ENCODE results near the gene DTNBP1. TPM values are rescaled to one million over a fixed set of nuclear protein-coding genes. Genes with fewer than 3 reads are reported as not detected.
"Not testable (repeated sequence)": the region's sequence is repeated elsewhere in the genome, so short reads cannot be mapped to it uniquely, and the experiment has no call there.

DTNBP1 gene
- polyA plus RNA-seq, 1 donor from 2014 or later = 56.3 TPM

- no peaks in the 10 kb centered on the region for H3K27me3 Mint-ChIP-seq
- H3K9me3 Mint-ChIP-seq = no peaks in the 10 kb centered on the region
- H3K4me1 Mint-ChIP-seq = peaks cover 42 to 52% (median 49%) of the 10 kb centered on the region in 3 donors
- peaks cover 4% of the 10 kb centered on the region for H3K36me3 Mint-ChIP-seq
- H3K27ac Mint-ChIP-seq = no peak overlapping the region
- peak overlapping the region in 1 of 4 donors; percentile 10 for H3K4me3 Mint-ChIP-seq
These were observed 6.7 kb downstream of the DTNBP1 start for GRCh38 chr6:15656145-15656544.

- Mint-ChIP-seq H3K4me1 (peaks cover 33 to 48% (median 44%) of the 10 kb centered on the region in 3 donors), H3K4me3 (no peak overlapping the region)
These were observed 8.6 kb downstream of the DTNBP1 start for GRCh38 chr6:15654250-15654649.

GRCh38 chr6:15653581-15653980, 9.2 kb downstream of the DTNBP1 start:
- peaks cover 30 to 45% (median 38%) of the 10 kb centered on the region in 3 donors for H3K4me1 Mint-ChIP-seq
- H3K9me3 Mint-ChIP-seq = no peaks in the 10 kb centered on the region
- no peak overlapping the region for H3K27ac Mint-ChIP-seq
- no peaks in the 10 kb centered on the region for H3K27me3 Mint-ChIP-seq
- peaks cover 12% of the 10 kb centered on the region for H3K36me3 Mint-ChIP-seq
- peak overlapping the region in 2 of 4 donors; percentile 3 to 17 for H3K4me3 Mint-ChIP-seq

More at GRCh38 chr6:15654250-15654649, 8.6 kb downstream of the DTNBP1 start:
- Mint-ChIP-seq H3K36me3 (peaks cover 7% of the 10 kb centered on the region), H3K27me3 (no peaks in the 10 kb centered on the region), H3K9me3 (no peaks in the 10 kb centered on the region), H3K27ac (no peak overlapping the region)

- Mint-ChIP-seq H3K36me3 (peaks cover 25% of the 10 kb centered on the region), H3K4me1 (peaks cover 19 to 29% (median 23%) of the 10 kb centered on the region in 3 donors), H3K9me3 (peaks cover 0 to 16% (median 0%) of the 10 kb centered on the region in 3 donors), H3K4me3 (peak overlapping the region in 1 of 4 donors; percentile 76)
- not testable (repeated sequence) for H3K27ac Mint-ChIP-seq, H3K27me3 Mint-ChIP-seq
These were observed 12.7 kb downstream of the DTNBP1 start for GRCh38 chr6:15650004-15650559.

GRCh38 chr6:15644904-15645303, 17.9 kb downstream of the DTNBP1 start:
- peaks cover 9 to 35% (median 12%) of the 10 kb centered on the region in 3 donors for H3K9me3 Mint-ChIP-seq
- no peak overlapping the region for H3K27ac Mint-ChIP-seq
- no peak overlapping the region for H3K4me3 Mint-ChIP-seq
- no peaks in the 10 kb centered on the region for H3K27me3 Mint-ChIP-seq
- peaks cover 13 to 26% (median 13%) of the 10 kb centered on the region in 3 donors for H3K4me1 Mint-ChIP-seq
- peaks cover 48% of the 10 kb centered on the region for H3K36me3 Mint-ChIP-seq

GRCh38 chr6:15643542-15643941, 19.3 kb downstream of the DTNBP1 start:
- no peak overlapping the region for H3K27ac Mint-ChIP-seq
- peaks cover 9 to 22% (median 12%) of the 10 kb centered on the region in 3 donors for H3K4me1 Mint-ChIP-seq
- no peaks in the 10 kb centered on the region for H3K27me3 Mint-ChIP-seq
- H3K4me3 Mint-ChIP-seq = peak overlapping the region in 1 of 4 donors; percentile 63
- peaks cover 9 to 41% (median 15%) of the 10 kb centered on the region in 3 donors for H3K9me3 Mint-ChIP-seq
- H3K36me3 Mint-ChIP-seq = peaks cover 44% of the 10 kb centered on the region

- Mint-ChIP-seq H3K9me3 (peaks cover 10 to 43% (median 15%) of the 10 kb centered on the region in 3 donors), H3K36me3 (peaks cover 44% of the 10 kb centered on the region)
These were observed 20.6 kb downstream of the DTNBP1 start for GRCh38 chr6:15642276-15642675.

GRCh38 chr6:15638373-15638772, 24.5 kb downstream of the DTNBP1 start:
- Mint-ChIP-seq H3K27ac (no peak overlapping the region), H3K27me3 (no peaks in the 10 kb centered on the region), H3K36me3 (peaks cover 28% of the 10 kb centered on the region), H3K4me3 (no peak overlapping the region), H3K4me1 (peaks cover 0 to 13% (median 3%) of the 10 kb centered on the region in 3 donors), H3K9me3 (peaks cover 1 to 10% (median 4%) of the 10 kb centered on the region in 3 donors)

More at GRCh38 chr6:15642276-15642675, 20.6 kb downstream of the DTNBP1 start:
- Mint-ChIP-seq H3K4me1 (peaks cover 9 to 22% (median 12%) of the 10 kb centered on the region in 3 donors), H3K27me3 (no peaks in the 10 kb centered on the region), H3K27ac (no peak overlapping the region), H3K4me3 (no peak overlapping the region)

GRCh38 chr6:15631432-15631831, 31.4 kb downstream of the DTNBP1 start:
- H3K36me3 Mint-ChIP-seq = peaks cover 7% of the 10 kb centered on the region
- no peaks in the 10 kb centered on the region for H3K27me3 Mint-ChIP-seq
- no peak overlapping the region for H3K4me3 Mint-ChIP-seq
- no peaks in the 10 kb centered on the region for H3K9me3 Mint-ChIP-seq
- H3K27ac Mint-ChIP-seq = no peak overlapping the region
- peaks cover 7 to 28% (median 7%) of the 10 kb centered on the region in 3 donors for H3K4me1 Mint-ChIP-seq

- Mint-ChIP-seq H3K36me3 (peaks cover 6% of the 10 kb centered on the region), H3K27me3 (no peaks in the 10 kb centered on the region), H3K4me1 (peaks cover 7 to 28% (median 7%) of the 10 kb centered on the region in 3 donors), H3K27ac (no peak overlapping the region), H3K4me3 (no peak overlapping the region), H3K9me3 (no peaks in the 10 kb centered on the region)
These were observed 32.6 kb downstream of the DTNBP1 start for GRCh38 chr6:15630202-15630601.

GRCh38 chr6:15629487-15629886, 33.3 kb downstream of the DTNBP1 start:
- Mint-ChIP-seq H3K4me3 (no peak overlapping the region), H3K4me1 (peaks cover 7 to 24% (median 7%) of the 10 kb centered on the region in 3 donors), H3K27me3 (no peaks in the 10 kb centered on the region), H3K9me3 (no peaks in the 10 kb centered on the region), H3K27ac (no peak overlapping the region), H3K36me3 (peaks cover 3% of the 10 kb centered on the region)

- Mint-ChIP-seq H3K27me3 (no peaks in the 10 kb centered on the region), H3K4me3 (peak overlapping the region in 1 of 4 donors; percentile 32), H3K36me3 (peaks cover 3% of the 10 kb centered on the region), H3K4me1 (peaks cover 7 to 22% (median 9%) of the 10 kb centered on the region in 3 donors), H3K27ac (peak overlapping the region in 2 of 3 donors; percentile 67 to 85), H3K9me3 (no peaks in the 10 kb centered on the region)
These were observed 34.2 kb downstream of the DTNBP1 start for GRCh38 chr6:15628499-15629131.

GRCh38 chr6:15627821-15628220, 35.0 kb downstream of the DTNBP1 start:
- Mint-ChIP-seq H3K27me3 (no peaks in the 10 kb centered on the region), H3K27ac (peak overlapping the region in 1 of 3 donors; percentile 67), H3K9me3 (no peaks in the 10 kb centered on the region), H3K36me3 (no peaks in the 10 kb centered on the region), H3K4me1 (peaks cover 7 to 26% (median 9%) of the 10 kb centered on the region in 3 donors), H3K4me3 (no peak overlapping the region)

- H3K36me3 Mint-ChIP-seq = no peaks in the 10 kb centered on the region
- H3K27ac Mint-ChIP-seq = peak overlapping the region in 2 of 3 donors; percentile 6 to 58
- peaks cover 7 to 25% (median 9%) of the 10 kb centered on the region in 3 donors for H3K4me1 Mint-ChIP-seq
- H3K27me3 Mint-ChIP-seq = no peaks in the 10 kb centered on the region
- no peak overlapping the region for H3K4me3 Mint-ChIP-seq
- H3K9me3 Mint-ChIP-seq = no peaks in the 10 kb centered on the region
These were observed 35.8 kb downstream of the DTNBP1 start for GRCh38 chr6:15626878-15627674.

- Mint-ChIP-seq H3K27ac (no peak overlapping the region), H3K4me1 (peaks cover 13 to 28% (median 15%) of the 10 kb centered on the region in 3 donors), H3K36me3 (no peaks in the 10 kb centered on the region), H3K4me3 (no peak overlapping the region), H3K27me3 (no peaks in the 10 kb centered on the region), H3K9me3 (no peaks in the 10 kb centered on the region)
These were observed 36.7 kb downstream of the DTNBP1 start for GRCh38 chr6:15626160-15626559.

Data from IgD-negative memory B cell (primary cell).